ENCODE data around the gene PSME3IP1.
A peak's percentile ranks its signal among the peaks of the same experiment; 100 is the strongest.
"Not testable (repeated sequence)": the region's sequence is repeated elsewhere in the genome, so short reads cannot be mapped to it uniquely, and the experiment has no call there.

The PSME3IP1 gene, protein sequence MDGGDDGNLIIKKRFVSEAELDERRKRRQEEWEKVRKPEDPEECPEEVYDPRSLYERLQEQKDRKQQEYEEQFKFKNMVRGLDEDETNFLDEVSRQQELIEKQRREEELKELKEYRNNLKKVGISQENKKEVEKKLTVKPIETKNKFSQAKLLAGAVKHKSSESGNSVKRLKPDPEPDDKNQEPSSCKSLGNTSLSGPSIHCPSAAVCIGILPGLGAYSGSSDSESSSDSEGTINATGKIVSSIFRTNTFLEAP

GRCh38 chr16:57185945-57186871 is at the start of gene PSME3IP1, which contains the start of gene RSPRY1:
TSS of gene PSME3IP1 (minus strand) at chr16:57186039. CDS start at chr16:57173854, 12,185 bp downstream.
TSS of gene RSPRY1 (plus strand) at chr16:57186329. CDS start at chr16:57204659, 18,330 bp downstream.
- DNase-seq: peak; percentile 97 to 98

DNA sequence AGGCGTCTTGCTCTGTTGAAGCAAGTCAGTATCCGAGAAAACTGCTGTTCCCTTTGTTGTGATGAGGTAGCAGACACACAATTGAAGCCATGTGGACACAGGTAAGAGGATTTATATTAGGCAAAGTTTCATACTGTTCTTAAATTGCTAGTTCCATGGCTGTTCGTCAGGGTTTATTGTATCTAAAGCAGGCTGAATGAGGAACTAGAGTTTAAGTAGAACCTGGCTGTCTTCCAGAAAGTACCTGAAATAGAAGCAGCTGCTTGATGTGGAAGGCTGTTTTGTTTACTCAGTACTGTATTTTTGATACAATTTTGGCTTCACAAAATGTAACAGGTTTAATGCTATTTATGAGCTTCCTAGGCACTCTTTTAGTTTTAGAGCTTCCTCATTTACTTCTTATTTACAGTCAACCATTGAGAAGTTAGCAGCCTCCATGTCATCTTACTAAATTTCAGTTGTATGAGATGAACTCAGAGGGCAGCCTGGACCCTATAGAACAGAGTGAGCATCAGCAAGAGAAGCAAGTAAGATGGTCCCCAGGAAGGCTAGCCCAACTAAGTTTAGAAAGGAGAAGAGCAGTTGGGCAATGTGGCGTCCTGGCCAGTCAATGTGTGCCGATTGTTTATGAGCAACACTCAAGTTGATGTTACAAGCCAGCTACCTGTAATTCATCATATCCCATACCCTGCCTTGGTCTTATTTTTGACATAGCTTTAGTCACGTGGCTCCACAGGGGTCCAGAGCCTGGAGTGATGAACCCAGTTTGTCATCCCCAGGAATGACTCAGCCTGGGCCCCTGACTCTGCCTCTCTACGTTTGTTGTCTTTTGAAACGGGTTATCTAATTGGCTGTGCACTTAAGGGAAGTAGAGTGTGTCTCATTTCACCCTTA is 49.5 kb upstream of the PSME3IP1 start:
- DNase-seq: no peak

GRCh38 chr16:57234707-57235092 is 48.9 kb upstream of the PSME3IP1 start:
- no peak for DNase-seq

DNA sequence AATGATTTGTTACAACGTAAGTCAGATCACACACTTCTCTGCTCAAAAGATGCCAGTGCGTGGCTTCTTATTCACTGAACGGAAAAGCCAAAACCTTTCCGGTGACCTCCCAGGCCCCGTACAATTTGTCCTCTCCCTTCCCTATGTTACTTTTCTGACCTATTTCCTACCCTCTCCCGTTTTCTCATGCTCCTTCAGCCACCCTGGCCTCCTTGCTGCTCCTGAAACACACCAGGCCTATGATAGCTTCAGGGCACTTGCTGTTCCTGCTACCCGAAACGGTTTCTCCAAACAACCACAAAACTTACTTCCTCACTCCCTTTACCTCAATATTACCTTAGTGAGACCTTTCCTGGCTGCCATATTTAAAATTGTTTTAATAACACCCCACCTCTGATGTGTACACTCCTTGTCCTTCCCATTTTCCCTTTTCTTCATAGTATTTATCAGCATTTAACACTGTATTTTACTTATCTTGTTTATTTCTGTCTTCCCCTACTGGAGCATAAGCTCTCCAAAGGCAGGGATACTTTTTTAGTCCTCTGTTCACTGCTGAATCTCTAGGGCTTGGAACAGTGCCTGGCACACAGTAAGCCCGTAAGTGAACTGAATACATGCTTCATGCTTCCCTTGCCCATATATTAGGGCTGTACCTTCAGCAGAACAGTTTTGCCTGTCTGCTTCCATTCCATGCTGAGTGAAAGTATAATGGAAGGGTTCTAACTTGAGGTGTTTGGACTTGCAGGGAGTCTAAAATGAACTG is 48.3 kb upstream of the PSME3IP1 start:
- DNase-seq: no peak

DNA sequence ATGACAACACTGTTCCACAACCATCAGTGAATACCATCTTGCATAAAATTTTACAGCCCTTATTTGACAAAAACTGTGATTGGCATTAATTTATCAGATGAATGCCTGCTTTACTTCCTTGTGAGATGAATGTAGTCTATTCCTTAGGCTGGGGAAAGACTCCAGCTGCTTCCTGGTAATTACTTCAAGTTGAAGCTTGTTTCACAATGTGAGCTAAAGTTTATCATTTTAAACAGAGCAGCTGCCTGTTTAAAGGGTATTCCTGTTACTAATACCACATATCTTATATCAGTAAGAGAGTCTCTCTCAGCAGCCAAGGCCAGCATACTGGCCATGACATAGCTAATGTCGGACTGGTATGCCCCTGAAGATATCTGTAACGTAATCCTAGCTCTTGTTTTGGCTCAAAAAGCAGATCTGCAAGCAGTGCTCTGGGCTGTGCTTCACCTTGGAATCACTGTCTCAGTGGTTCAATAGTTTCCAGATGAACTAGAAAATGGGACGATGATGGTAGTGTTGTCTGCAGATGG is 46.0 kb upstream of the PSME3IP1 start:
- DNase-seq: no peak

DNA sequence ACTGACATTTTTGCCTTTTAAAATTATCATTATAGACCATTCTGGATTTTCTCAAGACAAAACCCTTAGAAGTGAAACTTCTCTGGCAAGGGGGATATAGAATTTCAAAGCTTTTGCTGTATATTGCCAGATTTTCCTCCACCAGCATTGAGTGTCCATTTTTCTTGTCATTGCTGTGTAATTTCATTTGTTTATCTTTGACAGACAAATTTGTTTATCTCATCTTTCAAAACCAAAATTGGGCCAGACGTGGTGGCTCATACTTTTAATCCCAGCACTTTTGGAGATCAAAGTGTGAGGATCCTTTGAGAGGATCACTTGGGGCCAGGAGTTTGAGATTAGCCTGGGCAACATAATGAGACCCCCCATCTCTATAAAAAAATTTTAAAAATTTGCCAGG is 43.2 kb upstream of the PSME3IP1 start:
- no peak for DNase-seq

GRCh38 chr16:57226701-57227621 is 41.1 kb upstream of the PSME3IP1 start:
- no peak for DNase-seq

DNA sequence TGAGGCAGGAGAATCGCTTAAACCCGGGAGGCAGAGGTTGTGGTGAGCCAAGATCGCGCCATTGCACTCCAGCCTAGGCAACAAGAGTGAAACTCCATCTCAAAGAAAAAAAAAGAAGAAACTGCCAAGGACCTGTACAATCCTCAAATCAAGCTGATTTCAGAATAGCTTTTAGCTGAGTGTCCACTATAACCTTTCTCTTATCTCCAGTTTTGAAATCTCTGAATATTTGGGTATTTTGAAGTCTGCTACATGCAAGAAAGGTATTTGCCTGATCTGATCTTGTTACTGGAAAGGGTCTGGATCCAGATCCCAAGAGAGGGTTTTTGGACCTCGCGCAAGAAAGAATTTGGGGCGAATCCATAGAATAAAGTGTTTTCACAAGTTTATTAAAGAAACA is 40.1 kb upstream of the PSME3IP1 start:
- no peak for DNase-seq

GRCh38 chr16:57224651-57225335 is 39.0 kb upstream of the PSME3IP1 start:
- DNase-seq: no peak

DNA sequence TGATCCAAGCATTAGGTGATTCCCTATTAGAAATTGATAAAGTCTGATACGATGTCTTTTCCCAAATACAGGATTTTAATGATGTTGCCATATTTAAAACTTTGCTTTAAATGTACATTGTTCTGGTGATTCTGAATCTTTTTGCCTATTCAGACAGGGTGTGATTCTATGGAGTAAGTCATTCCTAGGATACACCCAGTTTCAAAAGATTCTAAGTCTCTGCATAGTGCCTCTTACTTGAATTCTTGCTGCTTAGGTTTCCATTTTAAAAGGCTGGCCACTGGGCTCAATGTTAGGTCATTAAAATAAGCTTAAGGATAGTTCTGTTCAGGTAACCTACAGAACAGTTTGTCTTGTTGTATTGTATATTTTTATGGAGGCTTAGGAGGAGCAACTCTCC is 37.2 kb upstream of the PSME3IP1 start:
- no peak for DNase-seq

GRCh38 chr16:57216968-57217367 is 31.1 kb upstream of the PSME3IP1 start:
- no peak for DNase-seq

GRCh38 chr16:57213462-57213861 is 27.6 kb upstream of the PSME3IP1 start:
- no peak for DNase-seq

GRCh38 chr16:57209780-57210179 is 23.9 kb upstream of the PSME3IP1 start:
- DNase-seq: no peak

DNA sequence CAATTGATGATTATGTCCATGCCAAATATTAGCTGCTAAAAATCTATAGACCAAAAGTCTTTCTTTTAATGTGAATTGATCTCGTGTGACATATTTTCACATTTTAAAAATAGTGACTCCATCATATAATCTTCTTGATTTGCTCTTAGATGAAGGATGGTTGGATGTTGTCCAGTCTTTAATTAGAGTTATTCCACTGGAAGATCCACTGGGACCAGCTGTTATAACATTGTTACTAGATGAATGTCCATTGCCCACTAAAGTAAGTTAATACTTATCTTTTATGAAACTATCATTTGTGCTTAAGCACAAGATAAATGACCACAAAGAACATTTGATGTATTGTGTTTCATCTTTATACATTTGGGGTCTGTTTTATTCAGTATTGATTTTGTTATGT is 23.1 kb upstream of the PSME3IP1 start:
- no peak for DNase-seq

DNA sequence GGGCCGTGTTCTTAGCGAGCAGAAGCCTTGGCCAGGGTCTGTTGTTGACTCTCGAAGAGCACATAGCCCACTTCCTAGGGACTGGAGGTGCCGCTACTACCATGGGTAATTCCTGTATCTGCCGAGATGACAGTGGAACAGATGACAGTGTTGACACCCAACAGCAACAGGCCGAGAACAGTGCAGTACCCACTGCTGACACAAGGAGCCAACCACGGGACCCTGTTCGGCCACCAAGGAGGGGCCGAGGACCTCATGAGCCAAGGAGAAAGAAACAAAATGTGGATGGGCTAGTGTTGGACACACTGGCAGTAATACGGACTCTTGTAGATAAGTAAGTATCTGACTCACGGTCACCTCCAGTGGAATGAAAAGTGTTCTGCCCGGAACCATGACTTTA is 18.8 kb upstream of the PSME3IP1 start:
- DNase-seq: peak; percentile 9 to 18

- no peak for DNase-seq
These were observed 17.6 kb upstream of the PSME3IP1 start for GRCh38 chr16:57203451-57203850.

DNA sequence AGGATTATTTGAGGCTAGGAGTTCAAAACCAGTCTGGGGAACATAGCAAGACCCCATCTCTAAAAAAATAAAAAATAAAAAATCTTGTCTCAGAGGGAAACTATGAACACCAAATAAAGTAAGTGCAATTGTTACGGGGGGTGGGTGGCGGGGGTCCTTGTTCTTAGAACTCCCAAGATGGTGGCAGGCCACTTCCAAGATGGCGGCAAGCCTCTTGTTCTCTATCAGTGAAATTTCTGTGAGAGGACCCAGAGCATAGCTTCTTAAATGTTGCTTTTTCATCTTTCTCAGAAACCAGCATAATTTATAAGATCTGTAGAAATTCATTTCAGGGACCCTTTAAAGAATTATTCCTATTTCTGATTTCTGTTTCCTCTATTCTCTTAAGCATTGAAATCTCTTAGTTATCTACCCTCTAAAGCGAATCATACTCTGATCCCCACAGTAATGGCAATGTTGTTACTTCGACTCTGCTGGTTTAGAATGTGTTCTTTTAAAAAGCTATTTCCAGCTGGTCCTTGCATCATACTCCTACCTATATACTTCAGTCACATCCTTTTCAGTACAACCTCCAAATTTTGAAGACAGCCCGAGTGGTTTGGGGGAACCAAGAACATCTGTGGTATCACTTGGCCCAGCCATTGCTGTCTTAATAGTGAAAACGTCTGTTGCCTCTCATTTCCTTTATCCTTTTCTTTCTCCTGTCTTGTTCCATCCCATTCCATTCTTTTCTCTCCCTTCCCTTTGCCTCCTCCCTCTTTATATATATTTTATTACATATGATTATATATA is 16.5 kb upstream of the PSME3IP1 start:
- no peak for DNase-seq

DNA sequence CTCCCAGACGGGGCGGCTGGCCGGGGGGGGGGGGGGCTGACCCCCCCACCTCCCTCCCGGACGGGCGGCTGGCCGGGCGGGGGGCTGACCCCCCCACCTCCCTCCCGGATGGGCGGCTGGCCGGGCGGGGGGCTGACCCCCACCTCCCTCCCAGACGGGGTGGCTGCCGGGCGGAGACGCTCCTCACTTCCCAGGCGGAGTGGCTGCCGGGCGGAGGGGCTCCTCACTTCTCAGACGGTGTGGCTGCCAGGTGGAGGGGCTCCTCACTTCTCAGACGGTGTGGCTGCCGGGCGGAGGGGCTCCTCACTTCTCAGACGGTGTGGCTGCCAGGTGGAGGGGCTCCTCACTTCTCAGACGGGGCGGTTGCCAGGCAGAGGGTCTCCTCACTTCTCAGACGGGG is 15.1 kb upstream of the PSME3IP1 start:
- DNase-seq: not testable (repeated sequence)

DNA sequence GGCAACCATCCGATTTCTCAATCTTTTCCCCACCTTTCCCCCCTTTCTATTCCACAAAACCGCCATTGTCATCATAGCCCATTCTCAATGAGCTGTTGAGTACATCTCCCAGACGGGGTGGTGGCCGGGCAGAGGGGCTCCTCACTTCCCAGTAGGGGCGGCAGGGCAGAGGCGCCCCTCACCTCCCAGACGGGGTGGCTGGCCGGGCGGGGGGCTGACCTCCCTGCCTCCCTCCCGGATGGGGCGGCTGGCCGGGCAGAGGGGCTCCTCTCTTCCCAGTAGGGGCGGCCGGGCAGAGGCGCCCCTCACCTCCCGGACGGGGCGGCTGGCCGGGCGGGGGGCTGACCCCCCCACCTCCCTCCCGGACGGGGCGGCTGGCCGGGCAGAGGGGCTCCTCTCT is 14.5 kb upstream of the PSME3IP1 start:
- not testable (repeated sequence) for DNase-seq

All from NCI-H526 (cell line).